Retina (tissue), 1 donor: ENCODE results near the gene DIP2A.
A peak's percentile ranks its signal among the peaks of the same experiment; 100 is the strongest.

Experiments
- DNase-seq: peaks from one replicate; pipeline ENCODE4 v3.0.0-alpha.2; 2016

The DIP2A gene

GRCh38 chr21:46600305-46600704 is 141.6 kb downstream of the DIP2A start:
- DNase-seq = no peak

- no peak for DNase-seq
Observed at GRCh38 chr21:46600978-46601377, 142.3 kb downstream of the DIP2A start.

GRCh38 chr21:46603228-46603627 is 144.5 kb downstream of the DIP2A start:
- DNase-seq = no peak

DNA sequence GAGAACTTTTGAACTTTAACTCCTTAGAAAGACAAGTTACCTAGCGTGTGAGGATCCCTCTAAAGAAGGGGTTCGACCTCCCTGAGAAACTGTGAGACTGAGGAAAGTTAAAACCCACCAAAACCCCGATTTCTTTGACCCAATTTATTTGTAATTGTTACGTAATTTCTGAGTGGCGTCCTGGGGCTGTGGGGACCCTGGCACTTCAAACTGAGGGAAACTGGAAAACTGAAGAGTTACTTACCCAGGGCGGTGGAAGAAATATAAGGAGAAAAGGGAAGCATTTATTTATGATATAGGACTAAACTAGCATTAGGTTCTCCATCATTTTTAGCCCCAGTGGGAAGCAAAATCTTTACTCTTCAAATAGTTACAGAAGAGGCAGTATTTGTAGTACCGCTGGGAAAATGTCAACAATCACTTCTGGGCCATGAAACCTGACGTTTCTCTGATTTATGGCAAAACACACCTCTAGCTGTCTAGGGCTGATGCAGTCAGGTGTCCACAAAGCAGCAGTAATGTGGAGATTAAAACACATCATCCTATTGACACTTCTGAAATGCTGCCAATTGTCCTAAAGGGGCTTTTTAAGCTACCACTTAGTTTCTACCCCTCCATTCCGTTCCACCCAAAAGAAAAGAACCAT is 145.8 kb downstream of the DIP2A start:
- DNase-seq = no peak

- peak; percentile 60 for DNase-seq
Observed at GRCh38 chr21:46604975-46605766, 146.5 kb downstream of the DIP2A start, which contains the start of gene S100B. S100B (minus strand) TSS chr21:46605082; CDS start chr21:46602415, 2,667 bp downstream.

- DNase-seq = no peak
Observed at GRCh38 chr21:46605767-46606426, 147.2 kb downstream of the DIP2A start.

GRCh38 chr21:46606427-46606813 is 147.7 kb downstream of the DIP2A start:
- no peak for DNase-seq

DNA sequence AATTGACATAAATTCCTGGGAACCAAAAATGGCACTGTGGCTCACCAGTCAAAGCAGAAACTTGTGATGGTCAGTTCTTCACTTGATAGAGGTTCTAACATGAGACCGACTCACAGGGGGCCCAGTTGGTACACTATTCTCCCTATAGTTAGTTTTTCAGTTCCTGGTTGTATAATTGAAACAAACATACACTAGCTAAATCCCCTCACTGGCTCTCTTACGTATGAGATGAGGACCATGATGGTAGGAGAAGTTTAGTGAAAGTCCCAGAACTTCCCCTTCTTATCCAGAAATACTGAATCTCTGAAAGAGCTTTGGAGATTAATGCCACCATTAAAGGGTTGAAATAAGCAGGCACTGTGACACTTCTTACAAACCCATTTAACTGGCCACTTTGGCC is 148.9 kb downstream of the DIP2A start:
- DNase-seq = no peak

DNA sequence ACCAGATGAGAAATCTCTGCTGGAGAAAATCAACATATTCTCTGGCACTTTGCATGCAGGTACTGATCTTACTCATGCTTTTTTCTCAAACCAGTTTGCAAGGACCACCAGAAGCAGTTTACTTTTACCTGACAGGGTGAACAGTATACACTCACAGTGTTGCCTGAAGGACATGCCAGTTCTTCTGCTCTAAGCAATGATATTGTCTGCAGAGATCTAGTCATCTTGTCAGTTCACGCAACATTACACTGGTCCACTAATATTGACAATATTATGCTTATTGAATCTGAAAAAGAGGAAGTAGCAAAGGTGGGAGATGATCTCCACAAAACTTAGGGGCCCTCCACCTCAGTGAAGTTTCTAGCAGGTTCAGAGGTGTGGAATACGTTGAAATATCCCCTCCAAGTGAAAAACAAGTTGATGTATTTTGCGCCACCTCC is 150.0 kb downstream of the DIP2A start:
- DNase-seq = no peak

DNA sequence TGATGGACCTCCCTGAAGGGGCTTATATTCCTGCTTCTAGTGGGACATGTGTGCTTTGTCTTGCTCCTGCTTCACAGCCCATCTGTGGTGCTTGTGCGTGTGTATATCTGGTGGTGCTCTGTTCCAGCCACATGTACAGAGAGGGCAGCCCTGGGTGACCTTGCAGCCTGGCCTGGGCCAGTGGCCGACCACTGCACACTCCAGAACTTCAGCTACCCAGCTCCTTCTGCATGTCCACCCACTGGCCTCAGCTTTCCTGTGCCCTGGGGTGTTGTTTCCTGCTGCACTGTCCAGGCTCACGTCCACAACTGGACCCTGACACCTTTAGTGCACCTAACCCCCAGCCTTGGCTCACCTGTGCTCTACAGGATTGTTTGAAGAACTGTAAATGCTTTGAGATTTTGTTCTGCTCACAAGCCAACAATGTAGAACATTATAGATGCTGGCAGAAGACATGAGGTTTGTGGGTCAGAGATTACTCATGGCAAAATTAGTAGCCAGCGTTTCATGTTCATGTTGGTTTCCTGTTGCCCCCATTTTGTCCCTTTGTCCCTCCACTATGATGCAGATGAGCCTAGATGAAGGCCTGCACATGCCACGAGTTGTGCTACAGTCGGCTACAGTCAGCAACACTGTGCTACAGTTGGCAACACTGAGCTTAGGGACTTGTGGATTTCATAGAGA is 151.5 kb downstream of the DIP2A start:
- no peak for DNase-seq

- no peak for DNase-seq
Observed at GRCh38 chr21:46613391-46613790, 154.7 kb downstream of the DIP2A start.

DNA sequence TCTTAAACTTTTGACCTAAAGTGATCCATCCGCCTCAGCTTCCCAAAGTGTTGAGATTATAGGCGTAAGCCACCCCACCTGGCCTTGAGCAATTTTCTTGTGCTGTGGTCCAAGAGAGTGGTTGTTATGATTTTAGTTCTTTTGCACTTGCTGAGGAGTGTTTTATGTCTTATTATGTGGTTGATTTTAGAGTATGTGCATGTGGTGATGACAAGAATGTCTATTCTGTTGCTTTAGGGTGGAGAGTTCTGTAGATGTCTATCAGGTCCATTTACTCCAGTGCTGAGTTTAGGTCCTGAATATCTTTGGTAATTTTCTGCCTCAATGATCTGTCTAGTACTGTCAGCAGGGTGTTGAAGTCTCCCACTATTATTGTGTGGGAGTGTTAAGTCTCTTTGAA is 157.4 kb downstream of the DIP2A start:
- DNase-seq = no peak

- no peak for DNase-seq
Observed at GRCh38 chr21:46616656-46617055, 158.0 kb downstream of the DIP2A start.

GRCh38 chr21:46617267-46618051 is 158.8 kb downstream of the DIP2A start:
- no peak for DNase-seq

DNA sequence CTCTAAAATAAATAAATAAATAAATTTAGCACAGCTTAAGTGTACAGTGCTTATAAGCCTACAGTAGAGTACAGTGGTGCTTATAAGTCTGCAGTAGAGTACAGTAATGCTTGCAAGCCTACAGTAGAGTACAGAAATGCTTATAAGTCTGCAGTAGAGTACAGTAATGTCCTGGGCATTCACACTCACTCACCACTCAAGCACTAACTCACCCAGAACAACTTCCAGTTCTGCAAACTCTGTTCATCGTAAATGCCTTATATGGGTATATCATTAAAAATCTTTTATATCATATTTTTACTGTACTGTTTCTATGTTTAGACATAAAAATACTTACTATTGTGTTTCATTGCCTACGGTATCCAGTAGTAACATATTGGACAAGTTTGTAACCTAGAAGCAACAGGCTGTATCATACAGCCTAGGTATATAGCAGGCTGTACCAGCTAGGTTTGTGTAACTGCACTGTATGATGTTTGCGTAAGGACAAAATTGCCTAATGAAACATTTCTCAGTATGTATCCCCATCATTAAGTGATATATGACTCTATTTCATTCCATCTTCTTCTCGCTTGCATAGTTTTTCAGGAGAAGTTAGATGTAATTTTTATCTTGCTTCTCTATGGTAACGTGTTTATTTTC is 160.2 kb downstream of the DIP2A start:
- DNase-seq = no peak
